DMS153 treated with DMSO at 0.1 percent for 48 hours (cell line): ENCODE measurements around the gene RNF215.

ENCODE experiments used
- DNase-seq: peaks from one replicate; lab custom pipeline; 2025; ENCODE audit not compliant: unreplicated experiment; lab: John Stamatoyannopoulos, UW

The RNF215 gene

GRCh38 chr22:30397656-30398635 lies 10.7 kb upstream of the RNF215 start:
- DNase-seq: no peak

GRCh38 chr22:30396871-30397655 lies 9.9 kb upstream of the RNF215 start, which contains the start of gene SEC14L2:
Gene SEC14L2, plus strand, starts transcription at chr22:30397018. Its CDS starts 99 bp downstream, at chr22:30397117.
- DNase-seq: peak; percentile 22

- DNase-seq: no peak
Measured at GRCh38 chr22:30393885-30394284, 6.7 kb upstream of the RNF215 start.

- DNase-seq: no peak
Measured at GRCh38 chr22:30393322-30393680, 6.1 kb upstream of the RNF215 start.

GRCh38 chr22:30392661-30393321 lies 5.6 kb upstream of the RNF215 start:
- no peak for DNase-seq

GRCh38 chr22:30390974-30391691 lies 3.9 kb upstream of the RNF215 start:
- peak; percentile 64 for DNase-seq

GRCh38 chr22:30386608-30386959 lies 627 bp downstream of the RNF215 start:
- no peak for DNase-seq

GRCh38 chr22:30385942-30386341 lies 1.3 kb downstream of the RNF215 start:
- DNase-seq: no peak

- no peak for DNase-seq
Measured at GRCh38 chr22:30383061-30383460, 4.2 kb downstream of the RNF215 start.

GRCh38 chr22:30382340-30382739 lies 4.9 kb downstream of the RNF215 start:
- no peak for DNase-seq

GRCh38 chr22:30381264-30381663 lies 5.9 kb downstream of the RNF215 start:
- no peak for DNase-seq

GRCh38 chr22:30380011-30380410 lies 7.2 kb downstream of the RNF215 start:
- no peak for DNase-seq

GRCh38 chr22:30375312-30375849 lies 11.8 kb downstream of the RNF215 start:
- no peak for DNase-seq

- DNase-seq: no peak
Measured at GRCh38 chr22:30373331-30374325, 13.6 kb downstream of the RNF215 start.

- DNase-seq: no peak
Measured at GRCh38 chr22:30372915-30373314, 14.3 kb downstream of the RNF215 start.

GRCh38 chr22:30371981-30372380 lies 15.2 kb downstream of the RNF215 start:
- peak; percentile 3 for DNase-seq

- DNase-seq: no peak
Measured at GRCh38 chr22:30371321-30371720, 15.9 kb downstream of the RNF215 start.

- no peak for DNase-seq
Measured at GRCh38 chr22:30370641-30371230, 16.5 kb downstream of the RNF215 start.

- no peak for DNase-seq
Measured at GRCh38 chr22:30368420-30368819, 18.8 kb downstream of the RNF215 start.
